Endometrial microvascular endothelial cells (primary cell): ENCODE data around the gene SSTR3. TPM values are rescaled to one million over a fixed set of nuclear protein-coding genes. Genes with fewer than 3 reads are reported as not detected.
"Not testable (repeated sequence)": the region's sequence is repeated elsewhere in the genome, so short reads cannot be mapped to it uniquely, and the experiment has no call there.

Experiments
- in situ Hi-C: cut with HindIII; loops from 2 replicates; pipeline ENCODE4 v1.10.0; 2017; ENCODE audit warnings: low sequenced_read_pairs, low pct_unique_long_range_greater_than_20kb; ENCODE audit errors: inconsistent ontology term
- total RNA-seq: library from RNA; depleted of rRNA; stranded (reverse); fragments of >200 nt; gene quantifications from one replicate; pipeline ENCODE4 v1.2.3, GENCODE V29; 2015; ENCODE audit errors: inconsistent ontology term

Gene SSTR3
- total RNA-seq, 1 donor from 2014 or later: not detected

DNA sequence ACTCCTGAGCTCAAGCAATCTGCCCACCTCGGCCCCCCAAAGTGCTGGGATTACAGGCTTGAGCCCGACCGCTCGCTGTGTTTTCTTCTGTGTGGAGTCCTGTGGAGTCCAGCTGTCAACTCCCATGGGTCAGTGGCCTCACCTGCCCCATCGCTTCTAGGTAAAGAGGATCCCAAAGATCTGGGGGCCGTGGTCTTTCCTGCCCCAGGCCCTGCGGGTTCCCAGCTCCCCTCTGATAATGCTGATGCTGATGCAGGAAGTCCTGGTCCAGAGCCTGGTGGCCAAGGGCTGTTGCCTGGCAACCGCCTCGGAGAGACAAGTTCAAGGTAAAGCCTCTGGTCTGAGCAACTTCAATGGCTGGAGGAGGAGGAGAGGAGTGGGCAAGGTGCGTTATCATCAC, 9.6 kb downstream of the SSTR3 start:
- in situ Hi-C loops: no loop called here

- in situ Hi-C loops: no loop called here
These were observed 10.2 kb downstream of the SSTR3 start for GRCh38 chr22:37202001-37202555.

GRCh38 chr22:37201443-37201820, 10.8 kb downstream of the SSTR3 start:
- in situ Hi-C loops: not testable (repeated sequence)

DNA sequence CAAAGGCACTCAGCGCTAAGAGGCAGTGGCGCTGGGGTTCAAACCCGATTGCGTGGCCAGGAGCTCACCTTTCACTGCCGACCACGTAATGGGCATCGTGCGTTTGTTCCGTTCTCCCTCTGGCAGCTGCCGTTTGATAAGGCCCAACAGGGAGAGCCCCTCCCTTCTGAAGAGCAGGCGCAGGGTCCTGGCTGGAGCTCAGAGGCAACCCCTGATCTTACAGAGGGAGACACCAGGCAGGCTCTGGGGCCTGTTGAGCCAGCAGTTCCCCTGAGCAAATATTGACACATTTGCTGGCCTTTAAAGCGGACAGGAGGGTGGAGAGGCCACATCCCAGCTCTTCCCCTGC, 12.5 kb downstream of the SSTR3 start:
- in situ Hi-C loops: no loop called here

DNA sequence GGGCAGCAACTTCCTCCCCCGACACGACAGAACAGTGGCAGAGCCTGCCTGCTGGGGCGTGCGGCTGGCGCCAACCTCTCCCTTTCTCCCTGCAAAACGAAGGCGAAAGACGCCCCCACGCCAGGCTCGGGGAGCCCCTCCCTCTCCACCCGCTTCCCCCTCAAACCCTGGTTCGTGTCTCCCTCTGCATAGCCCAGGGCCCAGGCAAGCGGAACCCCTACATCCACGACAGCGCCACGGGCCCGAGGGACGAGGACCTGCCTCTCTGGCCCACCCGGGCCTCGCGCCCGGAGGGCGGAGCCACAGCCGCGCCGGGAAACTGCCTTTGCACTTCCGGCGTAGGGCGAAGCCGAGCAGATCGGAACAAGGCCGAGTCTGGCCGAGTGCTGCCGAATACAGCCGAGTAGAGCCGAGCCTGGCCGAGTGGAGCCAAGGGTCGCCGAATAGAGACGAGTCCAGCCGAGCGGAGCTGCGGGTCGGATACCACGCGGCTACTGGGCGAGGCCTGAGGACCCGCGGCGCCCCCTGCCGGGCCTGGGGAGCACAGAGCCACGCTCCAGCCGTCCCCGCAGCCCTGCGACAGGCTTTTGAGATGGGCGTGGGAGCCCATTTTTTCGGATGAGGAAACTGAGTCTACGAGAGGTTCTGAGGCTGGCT, 13.0 kb downstream of the SSTR3 start:
- in situ Hi-C loops: no loop called here

DNA sequence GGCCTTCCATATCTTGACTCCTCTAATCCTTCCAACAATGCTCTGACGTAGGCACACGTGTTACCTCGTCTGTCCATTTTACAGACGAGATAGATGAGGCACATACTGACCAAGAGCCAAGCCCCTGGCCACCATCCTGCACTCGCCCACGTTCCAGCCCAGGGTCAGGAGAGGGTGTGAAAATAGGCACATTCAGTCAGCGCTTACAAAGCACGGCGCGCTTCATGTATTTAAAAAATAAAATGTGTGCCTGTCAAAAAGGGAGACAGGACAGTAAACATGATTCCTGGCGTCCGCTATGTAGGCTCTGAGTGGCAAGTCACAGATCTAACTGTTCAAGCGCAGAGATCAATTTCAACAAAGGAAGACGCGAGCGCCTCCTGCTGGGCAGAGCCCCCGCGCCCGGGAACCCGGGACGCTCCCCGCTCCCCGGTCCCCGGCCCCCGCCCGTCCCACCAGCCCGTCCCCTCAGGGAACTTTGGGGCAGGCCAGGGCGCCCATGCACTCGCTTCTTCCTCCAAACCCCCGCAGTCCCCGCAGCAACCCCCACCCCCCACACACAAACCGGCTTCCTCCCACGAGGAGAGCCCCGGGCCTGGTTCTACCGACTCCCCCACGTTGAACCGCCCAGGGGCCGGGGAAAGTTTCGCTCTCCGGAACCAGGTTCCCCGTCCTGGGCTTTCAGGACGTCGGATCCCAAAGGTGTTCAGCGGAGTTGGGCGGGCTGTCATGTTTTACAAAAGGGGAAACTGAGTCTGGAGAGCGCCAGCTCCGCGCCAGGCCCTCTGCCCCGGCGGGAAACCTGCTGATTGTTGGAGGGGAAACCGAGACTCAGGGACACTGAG, 13.8 kb downstream of the SSTR3 start:
- in situ Hi-C loops: no loop called here

DNA sequence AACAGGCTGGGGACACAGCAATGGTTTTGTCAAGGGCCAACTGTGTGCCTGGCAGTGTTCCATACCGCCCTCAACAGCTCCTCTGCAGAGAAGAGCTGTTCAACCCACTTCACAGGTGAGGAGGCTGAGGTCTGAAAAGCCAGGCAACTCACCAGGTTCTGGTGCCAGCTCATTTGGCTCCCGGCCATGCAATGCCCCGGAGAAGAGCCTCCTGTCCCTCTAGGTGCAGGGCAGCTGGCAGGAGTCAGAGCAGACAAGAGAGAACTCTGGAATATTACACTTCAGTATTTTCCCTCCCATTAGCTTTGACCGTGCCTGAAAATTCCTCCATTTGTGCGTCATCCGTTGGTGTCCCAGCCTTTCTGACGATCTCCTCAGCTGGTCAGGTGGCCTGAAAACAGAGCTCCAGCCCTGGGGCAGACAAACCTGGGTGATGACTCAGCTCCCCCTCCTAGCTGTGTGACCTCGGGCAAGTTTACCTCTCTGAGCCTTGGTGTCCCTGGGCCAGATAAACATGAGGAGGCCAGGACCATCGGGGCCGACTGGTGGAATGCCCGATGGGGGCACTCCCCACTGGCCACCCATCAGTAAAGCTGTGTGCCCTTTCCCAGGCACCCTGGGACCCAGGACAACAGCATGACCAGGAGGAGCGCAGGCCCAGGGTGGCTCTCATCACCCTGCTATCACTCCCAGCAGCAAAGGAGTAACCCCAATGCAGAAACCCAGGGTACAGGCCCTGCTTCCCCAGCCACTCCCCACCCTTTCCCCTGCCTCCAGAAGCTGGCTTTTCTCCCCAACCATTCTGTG, 14.6 kb downstream of the SSTR3 start:
- in situ Hi-C loops: no loop called here

DNA sequence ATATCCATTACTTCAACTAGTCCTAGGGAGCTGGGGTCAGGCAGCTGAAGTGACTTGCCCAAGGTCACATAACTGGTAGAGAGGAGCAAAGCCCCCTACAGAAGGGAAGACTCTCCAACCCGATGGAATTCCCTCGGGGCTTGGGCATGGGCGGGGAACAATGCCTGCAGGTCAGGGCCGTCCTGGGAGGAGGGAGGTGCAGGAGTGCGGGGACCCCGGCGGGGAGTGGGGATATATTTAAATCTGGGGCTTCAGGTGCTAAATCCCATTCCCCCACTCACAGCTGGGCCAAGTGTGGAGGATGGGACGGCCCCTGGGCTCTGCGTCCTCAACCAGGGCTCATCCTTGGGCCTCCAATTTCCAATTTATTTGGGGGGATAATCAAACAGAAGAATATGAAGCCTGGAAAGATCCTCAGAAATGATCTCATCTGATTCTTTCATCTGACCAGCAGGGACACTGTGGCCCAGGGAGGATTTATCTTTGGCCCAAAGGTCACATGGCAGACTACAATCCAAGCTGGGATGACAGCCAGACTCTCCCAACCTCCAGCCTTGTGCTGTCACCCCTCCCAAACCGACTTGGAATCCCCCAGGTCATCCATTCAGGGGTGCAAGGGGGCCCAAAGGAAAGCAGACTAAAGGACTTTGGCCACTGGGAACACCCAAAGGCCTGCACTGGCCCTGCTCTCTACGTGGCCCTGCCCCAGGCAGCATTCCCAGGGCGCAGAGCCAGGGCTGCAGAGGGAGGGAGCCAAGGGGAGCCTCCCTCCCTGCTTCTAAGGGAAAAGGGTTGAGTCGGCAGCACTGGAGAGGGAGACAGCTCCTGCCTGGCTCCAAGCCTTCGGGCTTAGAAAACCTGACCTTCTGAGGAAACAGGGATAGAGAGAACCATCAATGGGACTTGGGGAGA, 15.5 kb downstream of the SSTR3 start:
- in situ Hi-C loops: no loop called here

- in situ Hi-C loops: no loop called here
These were observed 16.4 kb downstream of the SSTR3 start for GRCh38 chr22:37195921-37196320.

- in situ Hi-C loops: no loop called here
These were observed 17.5 kb downstream of the SSTR3 start for GRCh38 chr22:37194750-37195149.

- in situ Hi-C loops: no loop called here
These were observed 18.6 kb downstream of the SSTR3 start for GRCh38 chr22:37193629-37194191.

DNA sequence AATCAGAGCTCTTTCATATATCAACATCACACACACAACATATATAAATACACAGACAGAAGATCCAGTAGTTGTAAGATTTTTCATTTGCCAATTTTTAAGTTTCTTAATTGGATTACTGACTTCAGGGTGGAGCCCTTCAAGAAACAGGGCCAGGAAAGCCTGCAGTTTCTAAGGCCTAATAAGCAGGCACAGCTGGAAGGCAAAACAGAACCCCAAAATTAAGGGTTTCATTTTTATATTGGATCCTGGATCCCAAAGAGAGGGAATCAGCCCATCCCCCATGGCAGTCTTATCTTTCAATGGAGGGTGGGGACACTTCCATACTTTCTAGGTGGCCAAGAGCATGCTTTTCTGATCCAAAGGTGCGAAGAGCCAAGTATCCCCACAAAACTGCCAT, 19.5 kb downstream of the SSTR3 start:
- in situ Hi-C loops: no loop called here

DNA sequence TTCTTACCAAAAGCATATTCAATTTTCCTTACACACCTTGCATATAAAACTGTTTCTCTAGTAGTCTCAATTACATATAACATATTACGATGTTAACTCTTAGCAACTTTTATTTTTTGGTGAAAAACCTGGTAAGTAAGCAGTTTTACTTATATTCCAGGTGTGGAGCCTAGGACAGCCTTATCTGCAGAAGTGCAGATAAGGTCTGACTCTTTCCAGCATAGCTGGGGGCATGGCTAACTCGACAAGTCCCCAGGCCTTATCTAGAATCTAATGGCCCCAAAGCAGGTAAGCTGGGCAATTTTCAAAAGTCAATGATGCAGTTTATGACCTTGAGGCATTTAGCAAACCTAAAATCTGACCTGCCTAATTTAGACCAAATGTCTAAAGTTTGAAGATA, 20.1 kb downstream of the SSTR3 start:
- in situ Hi-C loops: no loop called here

DNA sequence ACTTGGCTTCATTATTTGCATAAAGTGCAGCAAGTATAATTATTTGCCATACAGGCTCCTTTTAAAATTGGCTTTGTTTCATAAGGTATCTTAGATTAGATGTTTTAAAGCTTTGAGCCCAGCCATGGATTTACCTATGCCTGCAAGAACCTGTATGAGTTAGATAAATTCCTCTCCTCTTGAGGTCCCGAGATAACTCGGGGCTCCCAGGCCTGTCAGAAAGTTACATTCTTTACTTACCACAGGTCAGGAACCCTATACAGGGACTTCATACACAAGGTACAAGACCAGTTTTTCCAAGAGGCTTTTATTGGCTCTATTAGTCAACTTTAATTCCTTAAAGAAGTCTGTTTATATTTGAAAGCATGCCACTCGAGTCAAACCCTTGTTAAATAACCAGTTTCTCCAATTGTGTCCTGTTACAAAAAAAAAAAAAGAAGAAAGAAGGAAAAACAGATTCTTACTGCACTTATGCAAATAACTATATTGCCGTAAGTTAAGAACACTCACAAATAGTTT, 22.0 kb downstream of the SSTR3 start:
- in situ Hi-C loops: no loop called here

- in situ Hi-C loops: no loop called here
These were observed 23.3 kb downstream of the SSTR3 start for GRCh38 chr22:37188901-37189466.

GRCh38 chr22:37187891-37188761, 24.2 kb downstream of the SSTR3 start, which contains the start of gene C1QTNF6:
C1QTNF6 (minus strand) TSS chr22:37188247; CDS start chr22:37188213, 34 bp downstream.
- in situ Hi-C loops: no loop called here

DNA sequence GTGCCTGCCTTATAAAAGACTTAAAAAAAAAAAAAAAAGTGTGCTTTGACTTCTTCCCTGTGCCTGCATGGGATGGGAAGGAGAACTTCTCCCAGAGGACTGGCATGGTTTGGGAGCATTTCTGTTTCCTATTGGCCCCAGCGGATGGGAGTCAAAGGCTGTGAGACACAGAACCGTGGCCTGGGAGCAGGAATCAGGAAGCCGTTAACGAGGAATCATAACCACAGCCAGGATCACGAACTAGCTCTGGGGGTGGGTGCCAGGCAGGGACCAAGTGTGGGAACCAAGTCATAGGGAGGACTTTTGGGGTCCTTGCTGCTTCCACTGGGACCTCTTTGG, 24.8 kb downstream of the SSTR3 start:
- in situ Hi-C loops: no loop called here
